ENCODE data around the gene ATP10A.

Gene ATP10A

DNA sequence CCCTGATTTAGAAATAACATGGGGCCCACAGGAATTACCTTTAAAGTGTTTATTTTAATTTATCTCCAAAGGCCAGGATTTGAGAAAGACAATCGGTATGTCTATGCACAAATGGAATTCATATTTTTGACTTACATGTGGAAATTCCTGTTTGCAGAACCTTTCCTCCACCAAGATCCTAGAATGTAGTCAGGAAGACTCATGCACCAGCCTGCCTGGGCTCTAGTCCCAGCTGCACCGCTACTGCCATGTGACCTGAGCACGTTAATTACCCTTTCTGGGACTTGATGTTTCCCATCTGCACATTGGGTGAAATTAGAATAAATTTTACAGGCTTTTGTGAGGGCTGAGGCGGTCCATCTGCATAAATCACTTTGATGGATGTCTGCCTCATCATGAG is 194.2 kb downstream of the ATP10A start:
- TF ChIP-seq, protein P1, sequence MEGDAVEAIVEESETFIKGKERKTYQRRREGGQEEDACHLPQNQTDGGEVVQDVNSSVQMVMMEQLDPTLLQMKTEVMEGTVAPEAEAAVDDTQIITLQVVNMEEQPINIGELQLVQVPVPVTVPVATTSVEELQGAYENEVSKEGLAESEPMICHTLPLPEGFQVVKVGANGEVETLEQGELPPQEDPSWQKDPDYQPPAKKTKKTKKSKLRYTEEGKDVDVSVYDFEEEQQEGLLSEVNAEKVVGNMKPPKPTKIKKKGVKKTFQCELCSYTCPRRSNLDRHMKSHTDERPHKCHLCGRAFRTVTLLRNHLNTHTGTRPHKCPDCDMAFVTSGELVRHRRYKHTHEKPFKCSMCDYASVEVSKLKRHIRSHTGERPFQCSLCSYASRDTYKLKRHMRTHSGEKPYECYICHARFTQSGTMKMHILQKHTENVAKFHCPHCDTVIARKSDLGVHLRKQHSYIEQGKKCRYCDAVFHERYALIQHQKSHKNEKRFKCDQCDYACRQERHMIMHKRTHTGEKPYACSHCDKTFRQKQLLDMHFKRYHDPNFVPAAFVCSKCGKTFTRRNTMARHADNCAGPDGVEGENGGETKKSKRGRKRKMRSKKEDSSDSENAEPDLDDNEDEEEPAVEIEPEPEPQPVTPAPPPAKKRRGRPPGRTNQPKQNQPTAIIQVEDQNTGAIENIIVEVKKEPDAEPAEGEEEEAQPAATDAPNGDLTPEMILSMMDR (IDR thresholded peaks at IDR 0.05; ENCODE audit: borderline replicate concordance, insufficient read depth, low read depth, low read length) = no peak
- no peak overlapping the region for H3K4me3 ChIP-seq (ENCODE audit: low read depth, low read length)

DNA sequence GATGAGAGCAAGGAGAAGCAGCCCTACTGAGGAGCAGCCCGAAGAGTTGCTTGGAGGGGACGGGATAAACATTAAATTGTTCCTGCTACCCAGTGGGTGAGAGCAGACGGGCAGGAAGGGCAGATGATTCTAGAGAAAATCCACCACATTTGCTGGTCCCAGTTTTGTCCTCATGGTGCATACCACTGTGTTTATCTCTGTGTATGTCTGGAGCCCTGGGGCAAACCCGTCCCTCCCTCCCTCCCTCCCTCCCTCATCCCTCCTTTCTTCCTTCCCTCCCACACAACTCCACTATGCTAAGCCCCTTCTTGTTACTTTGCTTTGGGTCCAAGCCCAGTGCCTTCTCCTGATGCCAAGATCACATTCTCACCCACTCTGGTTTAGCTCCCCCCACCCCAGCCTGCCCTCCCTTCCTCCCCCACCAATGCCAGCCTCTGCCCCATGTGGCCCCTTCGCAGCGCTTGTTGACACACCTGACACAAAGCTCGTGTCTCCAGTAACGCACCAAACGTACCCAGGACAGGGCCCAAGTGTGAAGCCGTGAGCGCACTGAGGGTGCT is 194.8 kb downstream of the ATP10A start:
- TF ChIP-seq, protein P1 (IDR thresholded peaks at IDR 0.05; ENCODE audit: borderline replicate concordance, insufficient read depth, low read depth, low read length) = no peak
- no peak overlapping the region for H3K4me3 ChIP-seq (ENCODE audit: low read depth, low read length)

DNA sequence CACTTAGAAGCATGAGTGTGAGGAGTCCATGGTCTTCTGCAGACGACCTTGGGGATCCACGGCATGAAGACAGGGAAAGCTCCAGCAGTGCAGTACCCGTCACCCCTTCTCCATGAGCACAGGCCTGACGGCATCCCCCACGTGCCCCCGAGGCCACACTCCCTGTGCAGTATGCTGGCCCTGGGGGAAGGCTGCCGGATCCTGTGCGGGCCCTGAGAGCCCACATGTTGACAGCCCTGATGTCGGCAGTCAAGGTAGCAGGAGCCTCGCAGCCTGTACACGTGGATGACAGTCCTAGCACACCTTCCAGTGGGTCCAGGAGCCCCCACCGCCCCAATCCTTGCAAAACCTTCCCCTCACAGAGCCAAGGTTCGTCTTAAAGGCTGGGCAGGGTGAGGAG is 195.3 kb downstream of the ATP10A start:
- TF ChIP-seq, protein P1 (IDR thresholded peaks at IDR 0.05; ENCODE audit: borderline replicate concordance, insufficient read depth, low read depth, low read length) = no peak
- H3K4me3 ChIP-seq (ENCODE audit: low read depth, low read length) = no peak overlapping the region

DNA sequence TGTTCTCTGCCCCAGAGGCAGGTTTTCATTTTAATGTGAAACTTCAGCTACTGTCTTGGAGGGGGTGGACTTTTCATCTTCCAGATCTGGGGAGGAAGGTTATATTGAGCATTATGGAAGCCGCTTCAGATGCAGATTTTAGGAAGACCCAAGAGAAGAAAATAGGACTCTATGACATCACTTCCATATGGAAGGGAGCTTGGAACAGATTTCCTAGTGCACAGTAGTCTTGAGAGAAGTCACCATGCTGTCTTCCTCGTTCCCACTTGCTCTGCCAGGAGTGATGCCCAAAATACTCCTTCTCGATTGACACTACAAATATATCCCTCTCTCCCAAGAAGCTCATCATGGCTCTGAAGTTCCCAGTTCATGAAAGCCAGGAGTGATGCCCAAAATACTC is 197.2 kb downstream of the ATP10A start:
- H3K4me3 ChIP-seq (ENCODE audit: low read depth, low read length) = no peak overlapping the region
- TF ChIP-seq, protein P1 (IDR thresholded peaks at IDR 0.05; ENCODE audit: borderline replicate concordance, insufficient read depth, low read depth, low read length) = no peak

DNA sequence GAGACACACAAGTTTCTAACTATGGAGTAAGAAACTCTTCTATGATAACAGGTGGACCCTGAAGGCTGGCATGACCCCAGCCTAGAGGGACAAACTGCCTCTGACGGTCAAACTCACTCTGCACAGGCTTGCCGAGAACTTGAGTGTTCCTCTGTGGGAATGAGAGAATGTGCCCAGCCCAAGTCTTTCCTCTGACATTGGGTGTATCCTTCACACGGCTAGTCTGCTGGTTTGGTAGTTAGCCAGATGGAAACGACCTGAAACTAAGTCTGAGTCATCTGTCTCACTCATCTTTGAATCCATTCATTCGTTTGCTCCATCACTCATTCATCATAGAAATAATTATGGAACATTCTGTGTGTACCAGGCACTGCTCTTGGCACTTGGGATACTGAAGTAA is 198.4 kb downstream of the ATP10A start:
- TF ChIP-seq, protein P1 (IDR thresholded peaks at IDR 0.05; ENCODE audit: borderline replicate concordance, insufficient read depth, low read depth, low read length) = no peak
- H3K4me3 ChIP-seq (ENCODE audit: low read depth, low read length) = no peak overlapping the region

DNA sequence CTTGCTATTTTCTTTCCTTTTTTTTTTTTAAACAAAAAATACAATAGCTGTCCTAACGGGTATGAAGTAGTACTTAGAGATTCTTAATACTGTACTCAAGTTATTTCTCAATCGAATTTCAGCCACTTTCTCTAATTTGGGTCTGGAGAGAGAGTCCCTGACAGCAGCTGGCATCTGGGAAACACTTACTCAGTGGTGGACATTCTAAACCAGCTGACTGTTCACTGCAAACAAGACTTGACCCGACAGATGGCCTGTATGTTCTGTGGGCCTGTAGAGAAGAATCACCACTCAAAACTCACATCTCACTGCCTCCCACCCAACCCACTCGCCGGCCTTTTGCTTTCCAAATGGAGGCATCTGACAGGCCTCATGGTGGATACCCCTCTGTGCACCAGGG is 199.6 kb downstream of the ATP10A start:
- no peak overlapping the region for H3K4me3 ChIP-seq (ENCODE audit: low read depth, low read length)
- TF ChIP-seq, protein P1 (IDR thresholded peaks at IDR 0.05; ENCODE audit: borderline replicate concordance, insufficient read depth, low read depth, low read length) = no peak

DNA sequence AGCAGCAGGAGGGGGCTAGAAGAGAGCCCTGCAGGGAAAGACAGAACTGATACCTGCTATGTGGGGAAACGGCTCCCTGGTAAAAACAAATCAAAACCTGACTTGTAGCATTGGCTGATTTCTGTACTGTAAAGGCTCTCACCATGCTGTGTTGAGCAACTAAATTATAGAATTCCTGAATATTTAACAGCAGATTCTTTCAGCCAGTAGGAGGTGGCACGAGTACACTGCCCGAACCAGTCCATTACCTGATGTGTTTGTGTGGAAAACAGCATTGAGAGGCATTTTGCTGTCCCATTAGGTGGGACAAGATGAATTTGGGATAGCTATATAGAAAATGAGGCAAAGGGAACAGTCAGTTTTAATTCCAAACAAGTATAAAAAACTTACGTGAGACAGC is 201.2 kb downstream of the ATP10A start:
- no peak overlapping the region for H3K4me3 ChIP-seq (ENCODE audit: low read depth, low read length)
- TF ChIP-seq, protein P1 (IDR thresholded peaks at IDR 0.05; ENCODE audit: borderline replicate concordance, insufficient read depth, low read depth, low read length) = no peak

Measured in GM12875 (cell line).